Effector memory CD4-positive, alpha-beta T cell (primary cell): ENCODE measurements around the gene RNF141.
A peak's percentile ranks its signal among the peaks of the same experiment; 100 is the strongest.

Experiments used
- DNase-seq, 3 donors: peaks; one replicate each; pipeline ENCODE4 v3.0.0-alpha.2; 2020
- H3K27ac ChIP-seq: 2 replicates; pipeline ENCODE4 v1.7.0; 2013; ENCODE audit warnings: mild to moderate bottlenecking, low read length, moderate library complexity; ENCODE audit not compliant: insufficient read depth, poor library complexity, severe bottlenecking
- H3K27me3 ChIP-seq: replicated peaks from 2 replicates; pipeline ENCODE4 v1.7.0; 2013; ENCODE audit warnings: mild to moderate bottlenecking, low read length; ENCODE audit not compliant: insufficient read depth, control insufficient read depth, poor library complexity, severe bottlenecking
- H3K36me3 ChIP-seq: 2 replicates; pipeline ENCODE4 v1.7.0; 2013; ENCODE audit warnings: mild to moderate bottlenecking, low read length, moderate library complexity; ENCODE audit not compliant: control insufficient read depth, insufficient read depth
- H3K4me1 ChIP-seq: 2 replicates; pipeline ENCODE4 v1.7.0; 2013; ENCODE audit warnings: low read length, mild to moderate bottlenecking; ENCODE audit not compliant: control insufficient read depth, insufficient read depth, poor library complexity, severe bottlenecking
- H3K4me3 ChIP-seq: 2 replicates; pipeline ENCODE4 v1.7.0; 2013; ENCODE audit warnings: low read length, low read depth, mild to moderate bottlenecking; ENCODE audit not compliant: insufficient read depth, poor library complexity, severe bottlenecking
- H3K9me3 ChIP-seq: 2 replicates; pipeline ENCODE4 v1.7.0; 2013; ENCODE audit warnings: mild to moderate bottlenecking, low read length, moderate library complexity; ENCODE audit not compliant: control insufficient read depth

RNF141 gene

DNA sequence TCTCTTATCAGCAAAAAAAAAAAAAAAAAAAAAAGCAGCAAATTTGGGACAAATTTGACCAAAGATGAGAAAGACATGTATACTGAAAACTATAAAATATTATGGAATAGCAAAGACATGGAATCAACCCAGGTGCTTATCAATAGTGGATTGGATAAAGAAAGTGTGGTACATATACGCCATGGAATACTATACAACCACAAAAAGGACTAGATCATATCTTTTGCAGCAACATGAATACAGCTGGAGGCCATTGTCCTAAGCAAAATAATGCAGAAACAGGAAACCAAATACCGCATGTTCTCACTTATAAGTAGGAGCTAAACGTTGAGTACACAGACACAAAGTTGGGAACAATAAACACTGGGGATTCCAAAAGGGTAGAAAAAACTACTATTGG, 1.8 kb upstream of the RNF141 start:
- no peak for DNase-seq
- no peaks in the 10 kb centered on the region for H3K9me3 ChIP-seq

DNA sequence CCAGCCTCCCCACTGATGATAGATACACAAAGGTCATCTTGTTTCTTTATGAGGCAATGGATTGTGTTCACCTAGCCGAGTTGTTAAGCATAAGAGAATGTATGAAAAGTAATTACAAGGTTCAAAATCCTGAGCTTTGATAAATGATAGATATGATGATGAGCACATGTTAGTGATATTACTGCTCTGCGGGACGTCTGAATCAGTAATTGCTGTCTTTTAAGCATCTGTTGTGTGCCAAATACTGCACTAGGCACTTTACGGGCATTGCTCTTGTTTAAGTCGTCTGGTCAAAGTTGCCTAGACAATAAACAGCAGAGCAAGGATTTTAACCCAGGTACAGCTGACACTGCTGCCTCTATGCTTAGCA, 559 bp upstream of the RNF141 start:
- H3K4me3 ChIP-seq = peak overlapping the region; percentile 85

More for the DNA sequence above, 1.8 kb upstream of the RNF141 start:
- Histone ChIP-seq H3K36me3 (no peaks in the 10 kb centered on the region), H3K4me1 (peaks cover 4% of the 10 kb centered on the region), H3K27ac (no peak overlapping the region), H3K27me3 (no peaks in the 10 kb centered on the region), H3K4me3 (no peak overlapping the region)

DNA sequence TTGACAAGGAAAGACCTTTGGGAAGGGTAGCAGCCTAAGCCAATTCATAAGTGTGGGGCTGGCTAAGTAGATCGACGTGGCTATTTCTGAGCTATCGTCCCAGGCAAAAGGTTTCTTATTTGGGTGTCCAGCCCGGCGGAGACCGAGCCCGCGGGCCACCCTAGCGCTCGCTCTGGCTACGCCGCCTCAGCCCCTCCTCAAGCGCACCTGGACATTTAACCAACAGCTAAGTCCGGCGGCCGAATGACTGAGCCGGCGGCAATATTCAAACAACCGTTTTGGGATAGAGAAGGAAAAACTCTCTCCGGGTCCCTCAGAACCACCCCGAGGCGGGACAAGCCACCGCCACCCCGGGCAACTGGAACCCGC, 457 bp downstream of the RNF141 start:
- peaks cover 4% of the 10 kb centered on the region for H3K4me1 ChIP-seq
- peak overlapping the region; percentile 72 for H3K27ac ChIP-seq
- no peaks in the 10 kb centered on the region for H3K36me3 ChIP-seq
- no peaks in the 10 kb centered on the region for H3K27me3 ChIP-seq
- H3K9me3 ChIP-seq = no peaks in the 10 kb centered on the region
- no peak for DNase-seq
- H3K4me3 ChIP-seq = peak overlapping the region; percentile 85

More for the DNA sequence above, 559 bp upstream of the RNF141 start:
- DNase-seq = no peak
- Histone ChIP-seq H3K36me3 (no peaks in the 10 kb centered on the region), H3K4me1 (peaks cover 4% of the 10 kb centered on the region), H3K27ac (peak overlapping the region; percentile 72), H3K27me3 (no peaks in the 10 kb centered on the region), H3K9me3 (no peaks in the 10 kb centered on the region)

DNA sequence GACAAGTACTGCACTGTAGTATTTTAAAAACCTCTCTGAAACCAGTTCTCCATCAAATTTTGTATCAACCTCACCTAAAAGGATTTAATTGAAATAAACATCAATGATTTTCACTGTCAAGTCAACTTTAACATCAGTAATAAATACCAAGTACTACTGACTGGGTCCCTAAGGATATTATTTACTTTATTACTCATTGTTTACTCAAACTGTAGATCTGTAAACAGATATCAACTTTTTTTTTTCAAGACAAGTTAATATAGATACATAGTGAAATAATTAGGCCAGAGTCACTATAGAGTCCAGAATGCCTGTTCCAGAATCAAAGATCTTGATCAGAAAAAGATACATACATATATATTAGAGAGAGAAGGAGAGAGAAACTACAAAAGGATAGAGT, 1.6 kb downstream of the RNF141 start:
- DNase-seq = no peak
- Histone ChIP-seq H3K27ac (no peak overlapping the region), H3K36me3 (no peaks in the 10 kb centered on the region), H3K4me1 (peaks cover 4% of the 10 kb centered on the region), H3K9me3 (no peaks in the 10 kb centered on the region), H3K27me3 (no peaks in the 10 kb centered on the region), H3K4me3 (no peak overlapping the region)

DNA sequence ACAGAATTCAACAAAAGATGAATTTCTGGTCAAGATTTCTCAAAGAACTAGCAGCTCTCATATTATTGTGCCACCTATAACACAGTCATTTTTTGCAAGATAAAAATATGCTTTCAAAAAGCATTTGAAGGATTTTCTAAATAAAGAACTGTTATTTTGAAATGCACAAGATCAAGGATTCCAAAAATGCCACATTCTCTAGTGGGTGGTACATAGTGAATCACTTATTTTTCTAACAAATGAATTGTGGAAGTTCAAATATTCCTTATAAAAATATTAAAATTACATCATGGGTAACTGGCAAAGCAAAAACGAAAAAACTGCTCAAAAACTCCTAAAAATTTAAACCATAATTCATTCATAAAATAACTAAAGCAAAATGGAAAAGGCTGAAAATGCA, 2.1 kb downstream of the RNF141 start:
- DNase-seq = no peak
- H3K9me3 ChIP-seq = no peaks in the 10 kb centered on the region
- no peaks in the 10 kb centered on the region for H3K27me3 ChIP-seq
- no peaks in the 10 kb centered on the region for H3K36me3 ChIP-seq
- peaks cover 4% of the 10 kb centered on the region for H3K4me1 ChIP-seq
- no peak overlapping the region for H3K4me3 ChIP-seq
- H3K27ac ChIP-seq = no peak overlapping the region

DNA sequence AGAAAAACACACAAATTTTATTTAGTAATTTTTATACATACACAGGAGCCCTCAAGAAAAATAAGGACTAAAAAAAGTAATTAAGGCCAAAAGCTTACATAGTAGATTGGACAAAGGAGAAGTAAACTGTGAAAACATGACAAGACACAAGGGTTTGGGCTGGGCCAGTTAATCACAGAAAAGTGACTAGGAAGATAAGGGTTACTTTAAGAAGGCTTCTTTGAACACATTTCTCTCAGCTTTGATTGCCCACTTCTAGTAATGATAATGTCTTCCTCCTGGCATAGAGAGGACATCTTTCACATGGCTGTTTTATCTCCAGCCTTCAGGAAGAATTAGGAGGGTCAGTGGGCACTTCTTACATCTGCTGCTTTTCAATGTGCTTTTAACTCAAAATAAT, 3.4 kb downstream of the RNF141 start:
- H3K9me3 ChIP-seq = no peaks in the 10 kb centered on the region
- H3K27me3 ChIP-seq = no peaks in the 10 kb centered on the region
- H3K27ac ChIP-seq = no peak overlapping the region
- H3K4me3 ChIP-seq = no peak overlapping the region
- peaks cover 4% of the 10 kb centered on the region for H3K4me1 ChIP-seq
- H3K36me3 ChIP-seq = no peaks in the 10 kb centered on the region
- DNase-seq = no peak

DNA sequence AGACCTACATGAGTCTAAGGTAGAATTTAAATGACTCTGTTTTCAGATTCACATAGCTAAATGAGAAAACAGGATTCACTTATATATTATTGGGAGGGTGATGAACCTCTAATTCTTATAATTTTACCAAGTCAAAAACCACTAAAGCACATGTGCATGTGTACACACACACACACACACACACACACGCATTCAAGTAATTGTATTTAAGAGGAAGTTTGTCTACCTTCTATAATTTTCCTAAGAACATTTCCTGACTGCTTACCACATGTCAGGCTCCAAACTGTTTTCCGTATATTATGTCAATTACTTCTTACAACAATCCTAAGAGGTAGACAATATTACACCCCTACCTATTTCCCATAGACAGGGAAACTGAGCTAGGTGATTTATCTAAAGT, 6.7 kb downstream of the RNF141 start:
- DNase-seq = no peak
- Histone ChIP-seq H3K9me3 (no peaks in the 10 kb centered on the region), H3K4me1 (no peaks in the 10 kb centered on the region), H3K4me3 (no peak overlapping the region), H3K27me3 (no peaks in the 10 kb centered on the region), H3K36me3 (peaks cover 14% of the 10 kb centered on the region), H3K27ac (no peak overlapping the region)

DNA sequence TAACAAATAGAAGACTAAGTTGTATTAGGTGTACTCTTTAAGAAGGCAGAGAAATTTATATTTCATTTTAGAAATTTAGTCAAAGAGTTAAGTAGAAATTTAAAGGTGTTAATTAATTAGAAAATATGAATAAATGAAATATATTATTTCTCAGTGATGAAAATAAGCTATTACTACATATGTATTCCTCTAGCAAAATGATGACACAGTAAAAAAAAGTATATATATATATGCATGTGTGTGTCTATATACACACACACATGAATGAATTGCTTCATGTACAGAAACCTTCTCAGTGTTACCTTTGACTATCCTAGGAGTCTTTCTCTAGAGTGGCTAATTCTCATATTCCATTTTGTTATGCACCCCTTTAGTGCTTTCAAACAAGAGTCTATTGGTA, 7.7 kb downstream of the RNF141 start:
- no peak for DNase-seq
- H3K36me3 ChIP-seq = peaks cover 24% of the 10 kb centered on the region
- no peak overlapping the region for H3K27ac ChIP-seq
- no peaks in the 10 kb centered on the region for H3K27me3 ChIP-seq
- no peak overlapping the region for H3K4me3 ChIP-seq
- no peaks in the 10 kb centered on the region for H3K9me3 ChIP-seq
- no peaks in the 10 kb centered on the region for H3K4me1 ChIP-seq

DNA sequence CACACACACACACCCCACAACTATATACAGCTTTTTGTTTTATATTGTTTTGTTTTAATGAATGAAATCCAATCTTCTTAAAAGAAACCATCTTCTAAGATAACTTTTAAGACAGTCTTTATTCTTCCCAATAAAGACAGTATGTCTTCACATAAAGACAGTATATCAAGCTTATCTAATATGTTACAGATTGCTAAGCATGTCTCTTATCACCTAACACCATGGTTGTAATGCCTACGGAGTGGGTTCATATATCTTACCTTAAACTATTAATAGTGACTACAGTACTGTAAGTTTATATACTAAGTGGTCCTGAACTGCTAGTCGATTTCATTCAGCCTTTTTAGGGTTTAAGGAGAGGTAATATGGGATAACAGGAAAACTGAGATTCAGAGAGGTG, 8.5 kb downstream of the RNF141 start:
- H3K36me3 ChIP-seq = peaks cover 28% of the 10 kb centered on the region

DNA sequence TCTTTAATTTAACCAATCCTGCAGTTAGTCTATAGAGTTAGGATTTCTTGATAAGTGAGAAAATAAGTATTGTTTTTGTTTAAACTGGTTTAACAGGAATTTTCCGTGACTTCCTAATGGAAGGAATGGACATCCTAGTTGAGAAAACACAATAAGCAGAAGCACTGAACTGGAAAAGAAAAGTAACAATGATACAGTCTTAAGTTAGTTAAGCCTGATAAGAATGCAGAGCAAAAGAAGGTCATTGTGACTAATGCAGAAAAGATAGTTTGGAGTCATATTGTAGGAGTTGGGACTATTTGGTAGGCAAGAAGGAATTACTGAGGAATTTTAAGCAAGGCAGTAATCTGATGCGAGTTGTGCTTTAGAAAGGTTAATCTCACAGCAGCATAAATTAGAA, 11.7 kb downstream of the RNF141 start:
- H3K4me1 ChIP-seq = no peaks in the 10 kb centered on the region
- H3K36me3 ChIP-seq = peaks cover 41% of the 10 kb centered on the region
- DNase-seq = no peak
- no peaks in the 10 kb centered on the region for H3K9me3 ChIP-seq
- no peaks in the 10 kb centered on the region for H3K27me3 ChIP-seq
- H3K4me3 ChIP-seq = no peak overlapping the region
- H3K27ac ChIP-seq = no peak overlapping the region

More for the DNA sequence above, 8.5 kb downstream of the RNF141 start:
- no peak overlapping the region for H3K27ac ChIP-seq
- H3K4me1 ChIP-seq = no peaks in the 10 kb centered on the region
- no peak for DNase-seq
- H3K9me3 ChIP-seq = no peaks in the 10 kb centered on the region
- H3K4me3 ChIP-seq = no peak overlapping the region
- no peaks in the 10 kb centered on the region for H3K27me3 ChIP-seq

DNA sequence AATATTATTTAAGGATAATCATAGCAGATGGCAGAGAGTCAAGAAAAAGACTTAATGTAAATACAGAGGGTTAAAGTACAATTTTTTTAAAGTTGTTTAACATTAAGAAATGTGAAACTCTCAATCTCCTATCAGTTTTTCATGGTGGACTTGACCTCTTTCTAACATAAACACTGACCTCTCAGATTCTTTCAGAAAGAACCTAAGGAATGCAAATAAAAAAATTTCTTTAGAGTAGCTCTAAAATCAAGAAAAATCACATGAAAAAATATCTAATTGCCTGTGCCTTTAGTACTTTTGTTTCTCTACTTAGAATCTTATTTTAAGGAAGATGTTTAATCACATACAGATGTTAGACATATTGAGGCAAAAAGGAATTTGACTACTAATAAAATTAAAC, 12.9 kb downstream of the RNF141 start:
- Histone ChIP-seq H3K27ac (no peak overlapping the region), H3K4me3 (no peak overlapping the region), H3K9me3 (no peaks in the 10 kb centered on the region), H3K4me1 (no peaks in the 10 kb centered on the region), H3K36me3 (peaks cover 50% of the 10 kb centered on the region), H3K27me3 (no peaks in the 10 kb centered on the region)
- no peak for DNase-seq
